ENCODE measurements around the gene GDF9.

Gene GDF9

DNA sequence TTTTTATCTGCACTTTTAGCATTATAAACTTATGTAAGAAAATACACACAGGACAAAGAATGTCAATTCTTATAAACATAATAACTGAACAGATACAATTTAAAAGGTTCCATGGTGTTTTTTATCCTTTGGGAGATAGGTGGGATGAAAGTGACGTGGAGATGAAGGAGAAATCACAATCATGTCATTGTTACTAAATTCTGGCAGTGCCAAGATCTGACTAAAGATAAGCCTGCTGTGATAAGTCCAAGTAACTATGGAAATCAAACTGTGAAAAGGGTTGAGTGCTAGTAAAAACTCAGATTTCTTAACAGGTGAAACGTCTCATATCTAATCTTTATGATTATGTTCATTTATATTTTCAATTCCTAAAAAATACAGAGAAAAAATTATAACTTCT, 18.3 kb upstream of the GDF9 start:
- H3K27ac ChIP-seq = no peak overlapping the region
- TF ChIP-seq, protein P1, sequence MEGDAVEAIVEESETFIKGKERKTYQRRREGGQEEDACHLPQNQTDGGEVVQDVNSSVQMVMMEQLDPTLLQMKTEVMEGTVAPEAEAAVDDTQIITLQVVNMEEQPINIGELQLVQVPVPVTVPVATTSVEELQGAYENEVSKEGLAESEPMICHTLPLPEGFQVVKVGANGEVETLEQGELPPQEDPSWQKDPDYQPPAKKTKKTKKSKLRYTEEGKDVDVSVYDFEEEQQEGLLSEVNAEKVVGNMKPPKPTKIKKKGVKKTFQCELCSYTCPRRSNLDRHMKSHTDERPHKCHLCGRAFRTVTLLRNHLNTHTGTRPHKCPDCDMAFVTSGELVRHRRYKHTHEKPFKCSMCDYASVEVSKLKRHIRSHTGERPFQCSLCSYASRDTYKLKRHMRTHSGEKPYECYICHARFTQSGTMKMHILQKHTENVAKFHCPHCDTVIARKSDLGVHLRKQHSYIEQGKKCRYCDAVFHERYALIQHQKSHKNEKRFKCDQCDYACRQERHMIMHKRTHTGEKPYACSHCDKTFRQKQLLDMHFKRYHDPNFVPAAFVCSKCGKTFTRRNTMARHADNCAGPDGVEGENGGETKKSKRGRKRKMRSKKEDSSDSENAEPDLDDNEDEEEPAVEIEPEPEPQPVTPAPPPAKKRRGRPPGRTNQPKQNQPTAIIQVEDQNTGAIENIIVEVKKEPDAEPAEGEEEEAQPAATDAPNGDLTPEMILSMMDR (conservative IDR thresholded peaks at IDR 0.05) = no peak
- no peak for TF ChIP-seq ZFX (IDR thresholded peaks at IDR 0.05)

DNA sequence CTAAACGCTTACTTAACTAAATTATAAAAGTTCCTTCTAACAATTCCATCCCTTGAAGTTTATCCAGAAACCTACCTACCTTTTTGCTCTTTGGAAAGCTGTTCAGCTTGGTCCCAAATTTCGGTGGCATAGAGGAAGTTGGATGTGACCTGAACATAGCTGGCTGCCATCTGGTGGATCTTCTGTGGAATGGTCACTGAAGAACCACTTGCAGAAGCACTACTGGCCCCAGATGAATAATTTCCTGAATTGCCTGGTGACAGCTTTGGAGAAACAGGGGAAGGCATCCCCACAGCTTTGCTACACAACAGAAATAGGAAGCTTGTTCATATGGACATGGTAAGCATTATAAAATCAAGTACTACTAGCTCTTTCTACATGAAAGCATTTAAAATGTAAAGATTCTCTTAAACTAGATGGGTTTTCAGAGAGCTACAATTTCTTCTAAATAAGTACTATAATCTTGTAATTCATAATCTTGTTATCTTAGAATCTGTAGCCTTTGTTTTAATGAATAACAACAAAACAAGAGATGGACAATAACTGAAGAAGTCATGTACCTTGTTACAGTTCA, 17.1 kb upstream of the GDF9 start:
- TF ChIP-seq, protein P1 (conservative IDR thresholded peaks at IDR 0.05) = peak; percentile 89
- TF ChIP-seq ZFX (IDR thresholded peaks at IDR 0.05) = no peak
- H3K27ac ChIP-seq = no peak overlapping the region

DNA sequence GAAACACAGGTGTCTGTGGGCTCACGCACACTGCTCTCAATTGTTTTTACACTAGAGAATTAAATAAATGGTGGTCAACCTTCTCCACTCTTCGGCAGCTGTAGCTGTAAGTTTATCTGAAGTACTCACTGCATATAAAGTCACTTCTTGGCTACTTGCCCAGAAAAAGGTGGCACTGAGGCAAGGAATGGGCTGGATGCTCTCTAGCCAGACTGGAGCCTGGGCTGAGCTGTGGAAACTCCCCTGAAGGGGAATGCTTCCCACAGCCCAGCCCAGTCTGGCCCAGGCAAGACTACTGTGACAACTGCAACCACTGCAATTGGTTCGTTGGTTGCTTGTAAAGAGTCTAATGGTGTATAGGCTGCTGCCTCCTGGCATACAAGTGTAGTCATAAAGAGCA, 11.7 kb upstream of the GDF9 start:
- no peak overlapping the region for H3K27ac ChIP-seq
- TF ChIP-seq, protein P1 (conservative IDR thresholded peaks at IDR 0.05) = no peak
- no peak for TF ChIP-seq ZFX (IDR thresholded peaks at IDR 0.05)

DNA sequence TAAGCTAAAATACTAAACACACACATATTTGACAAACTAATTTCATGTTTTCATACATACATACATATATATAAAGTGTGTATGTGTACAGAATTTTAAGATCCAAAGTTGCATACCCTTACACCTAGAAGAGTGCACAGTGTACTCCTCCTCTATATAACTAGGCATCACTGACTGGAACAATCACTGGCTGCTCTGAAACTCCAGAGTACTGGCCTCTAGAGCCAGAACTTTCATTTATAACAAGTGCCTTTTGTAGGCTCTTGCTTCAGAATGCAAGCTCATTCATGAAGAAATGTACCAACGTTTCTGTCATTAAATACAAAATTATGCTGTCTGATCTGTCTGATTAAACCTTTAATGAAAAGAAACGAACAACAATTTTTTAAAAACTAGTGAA, 11.2 kb upstream of the GDF9 start:
- no peak for TF ChIP-seq ZFX (IDR thresholded peaks at IDR 0.05)
- TF ChIP-seq, protein P1 (conservative IDR thresholded peaks at IDR 0.05) = no peak

DNA sequence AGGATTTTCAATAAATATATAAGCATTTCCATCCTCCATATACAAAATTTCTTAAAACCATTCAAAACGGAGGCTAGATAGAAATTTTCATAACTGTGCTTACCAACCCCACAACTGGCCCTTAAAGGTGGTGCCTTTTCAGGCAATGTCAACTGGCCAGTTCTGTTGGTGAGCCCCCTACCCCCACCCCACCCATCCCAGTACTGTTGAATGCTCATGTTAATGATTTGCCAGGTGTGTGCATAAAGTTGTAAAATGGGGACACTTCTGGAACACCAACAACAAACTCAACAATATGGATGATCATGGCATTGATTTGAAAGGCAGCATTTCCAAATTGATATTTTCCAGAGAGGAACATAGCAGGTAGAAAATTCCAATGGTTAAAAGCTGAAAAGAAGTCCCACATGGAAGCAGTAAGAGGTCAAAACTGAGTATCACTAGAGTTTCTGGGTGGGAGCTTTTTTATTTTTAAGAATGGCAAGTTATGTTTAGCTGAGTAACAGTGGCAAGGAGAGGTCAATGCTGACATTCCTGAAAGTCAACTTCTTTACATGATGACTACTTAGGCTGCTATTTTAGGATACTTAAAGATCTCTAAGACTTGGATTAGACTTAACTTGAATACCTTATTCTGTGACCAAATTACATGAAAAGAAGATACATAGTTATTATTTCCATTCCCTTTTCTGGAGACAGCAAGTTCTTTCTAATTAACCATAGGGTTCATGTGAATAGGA, 9.9 kb upstream of the GDF9 start:
- H3K27ac ChIP-seq = no peak overlapping the region
- TF ChIP-seq, protein P1 (conservative IDR thresholded peaks at IDR 0.05) = no peak
- TF ChIP-seq ZFX (IDR thresholded peaks at IDR 0.05) = no peak

More for the DNA sequence above, 11.2 kb upstream of the GDF9 start:
- no peak overlapping the region for H3K27ac ChIP-seq

DNA sequence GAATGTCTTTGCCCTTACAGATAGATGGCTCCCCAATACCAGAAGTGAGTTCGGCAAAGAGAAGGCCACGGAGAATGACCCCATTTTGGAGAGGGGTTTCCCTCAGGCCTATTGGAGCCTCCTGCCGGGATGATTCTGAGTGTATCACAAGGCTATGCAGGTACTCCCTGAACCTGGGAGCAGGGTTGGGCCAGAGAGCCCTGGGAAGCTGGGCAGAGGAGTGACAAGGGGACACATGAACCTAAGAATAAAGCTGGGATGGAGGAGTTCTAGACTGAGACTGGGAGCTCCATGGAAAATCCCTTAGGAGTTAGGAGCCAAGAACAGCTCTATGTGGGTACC, 7.6 kb upstream of the GDF9 start:
- no peak overlapping the region for H3K27ac ChIP-seq
- TF ChIP-seq, protein P1 (conservative IDR thresholded peaks at IDR 0.05) = no peak
- no peak for TF ChIP-seq ZFX (IDR thresholded peaks at IDR 0.05)

DNA sequence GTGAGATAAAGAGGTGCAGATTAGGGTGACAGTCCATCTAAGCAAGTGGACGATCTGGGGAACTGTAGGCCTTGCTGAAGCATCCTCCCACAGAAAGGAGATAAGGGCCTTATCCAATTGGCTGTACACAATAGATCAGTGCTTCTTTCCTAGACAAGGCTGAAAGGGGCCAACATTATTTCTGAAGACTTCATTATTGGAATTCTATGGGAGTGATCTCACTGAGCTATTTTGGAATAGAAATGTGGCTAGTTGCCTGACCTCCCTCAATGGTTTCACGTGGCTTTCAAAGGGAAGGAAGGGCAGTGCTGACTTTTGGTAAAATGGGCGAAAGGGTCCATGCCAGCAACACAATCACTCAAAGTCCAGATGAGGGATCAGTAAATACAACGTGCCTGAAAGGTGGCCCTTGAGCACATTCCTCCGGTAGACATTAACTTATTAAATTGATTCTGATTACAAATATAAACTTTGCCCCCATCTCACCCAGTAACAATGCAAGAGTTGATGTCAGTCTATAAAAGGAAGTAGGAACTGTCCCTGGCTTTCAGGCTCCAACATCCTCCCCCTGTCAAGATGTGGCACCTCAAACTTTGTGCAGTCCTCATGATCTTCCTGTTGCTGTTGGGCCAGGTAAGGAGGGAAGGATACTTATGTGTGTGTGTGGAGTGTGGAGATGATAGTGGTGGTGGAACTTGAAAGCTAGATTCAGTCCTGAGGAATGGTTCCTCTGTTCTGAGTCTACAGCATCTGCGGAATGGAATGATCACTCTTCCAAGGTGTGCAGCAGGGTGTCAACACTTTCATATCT, 7.1 kb upstream of the GDF9 start, which contains the start of gene LEAP2:
LEAP2 (plus strand) TSS at position 550 of the 811 bp plus-strand sequence; CDS start at position 577, 27 bp downstream.
- no peak within 1 kb of the TSS for H3K27ac ChIP-seq
- TF ChIP-seq, protein P1 (conservative IDR thresholded peaks at IDR 0.05) = no peak
- TF ChIP-seq ZFX (IDR thresholded peaks at IDR 0.05) = no peak

All from C4-2B (cell line).